K562 (cell line): Measurements from ENCODE around the gene FIZ1. TPM values are rescaled to one million over a fixed set of nuclear protein-coding genes. Genes with fewer than 3 reads are reported as not detected.

Experiments
- ARID4B ChIP-seq: sonication (generic); formaldehyde crosslinking; IDR thresholded peaks from 2 replicates; pipeline ENCODE4 v1.8.0; 2022; ENCODE audit warnings: mild to moderate bottlenecking, missing genetic modification reagents
- CBFB ChIP-seq: sonication (generic); formaldehyde crosslinking; IDR thresholded peaks from 2 replicates; pipeline ENCODE4 v1.4.0; 2020; ENCODE audit warnings: mild to moderate bottlenecking, missing genetic modification reagents
- CHCHD3 ChIP-seq: fragments of 250-450 bp; sonication (Bioruptor Pico); IDR thresholded peaks from 2 replicates; pipeline ENCODE4 v2.1.2; 2022; ENCODE audit warnings: mild to moderate bottlenecking
- ELF1 ChIP-seq: fragments of 200-800 bp; sonication (Bioruptor generic); IDR thresholded peaks from 2 replicates; pipeline ENCODE4 v1.6.1; 2016; ENCODE audit warnings: missing genetic modification characterization, missing compliant biosample characterization
- HCFC1 ChIP-seq: IDR thresholded peaks from 2 replicates; pipeline ENCODE4 v1.6.1; 2012; ENCODE audit warnings: low read depth, low read length, improper control_type of control experiment
- HNRNPUL1 ChIP-seq: fragments of 200-400 bp; formaldehyde crosslinking; IDR thresholded peaks from 2 replicates; pipeline ENCODE4 v1.6.1; 2017; ENCODE audit warnings: low read length
- KDM4B ChIP-seq, 2 experiments: fragments of 450-650 bp in 1 of 2; sonication (generic) in 1 of 2; IDR thresholded peaks; 2 replicates each; pipeline ENCODE4 v1.6.1; 2016 to 2017; ENCODE audit warnings: borderline replicate concordance in 2 of 2, antibody characterized with exemption in 1 of 2, low read depth in 1 of 2, mild to moderate bottlenecking in 1 of 2
- MAZ ChIP-seq, 2 experiments: fragments of 450-650 bp in 1 of 2; sonication (generic) in 1 of 2; formaldehyde crosslinking; IDR thresholded peaks in 1 of 2; conservative IDR thresholded peaks in 1 of 2; 2 replicates each; pipeline versions ENCODE4 v1.4.0 to v1.5.0; 2020; ENCODE audit warnings: mild to moderate bottlenecking in 1 of 2, missing genetic modification reagents in 1 of 2
- POLR2G ChIP-seq: fragments of 200-400 bp; formaldehyde crosslinking; IDR thresholded peaks from 2 replicates; pipeline ENCODE4 v1.6.1; 2017; ENCODE audit warnings: low read depth, mild to moderate bottlenecking, antibody characterized with exemption, low read length, moderate library complexity
- TAF9B ChIP-seq: fragments of 450-650 bp; IDR thresholded peaks from 2 replicates; pipeline ENCODE4 v1.6.1; 2018; ENCODE audit warnings: mild to moderate bottlenecking; ENCODE audit not compliant: partially characterized antibody
- ZEB2 ChIP-seq: fragments of 450-650 bp; IDR thresholded peaks from 2 replicates; pipeline ENCODE4 v1.6.1; 2016
- ZNF584 ChIP-seq: fragments of 200-800 bp; sonication (Bioruptor generic); IDR thresholded peaks from 2 replicates; pipeline ENCODE4 v1.6.1; 2016; ENCODE audit warnings: low read depth, mild to moderate bottlenecking, missing genetic modification characterization, missing compliant biosample characterization
- polyA plus RNA-seq, 8 experiments: library from polyadenylated mRNA; depleted of rRNA in 4 of 8; stranded (reverse) in 5 of 8; unstranded in 3 of 8; fragments of >200 nt; fragmentation: Nextera tagmentation in 2 of 8; fragmentation: Illumina TruSeq in 1 of 8; extraction: Ambion mirVana in 2 of 8; extraction: Trizol in 1 of 8; gene quantifications; 2 replicates each; pipeline versions ENCODE4 v1.2.1 to v1.2.3, GENCODE V29; 2011 to 2014; ENCODE audit warnings: inconsistent platforms in 1 of 8, missing spikeins in 1 of 8
- total RNA-seq, 7 experiments: library from RNA; depleted of rRNA in 6 of 7; stranded (reverse); fragments of >200 nt in 6 of 7; fragmentation: Illumina TruSeq in 2 of 7; extraction: Trizol in 2 of 7; gene quantifications; 2 replicates each; pipeline versions ENCODE4 v1.2.1 to v1.2.3, GENCODE V29; 2011 to 2021; ENCODE audit warnings: low replicate concordance in 1 of 7
- TF ChIP-seq, protein P1 (sequence below): IDR thresholded peaks from 3 replicates; pipeline ENCODE4 v1.6.1; 2011; ENCODE audit warnings: borderline replicate concordance, mild to moderate bottlenecking, moderate library complexity; ENCODE audit not compliant: insufficient read length; ENCODE audit errors: extremely low read depth
- TF ChIP-seq, protein P2 (sequence below): fragments of 250-450 bp; sonication (Bioruptor Pico); IDR thresholded peaks from 2 replicates; pipeline ENCODE4 v1.5.0; 2021
- TF ChIP-seq, protein P3 (sequence below): sonication (generic); formaldehyde crosslinking; IDR thresholded peaks from 2 replicates; pipeline ENCODE4 v1.5.0; 2020; ENCODE audit warnings: missing genetic modification reagents
- TF ChIP-seq, protein P4 (sequence below): sonication (generic); formaldehyde crosslinking; IDR thresholded peaks from 2 replicates; pipeline ENCODE4 v1.4.0; 2020; ENCODE audit warnings: mild to moderate bottlenecking, missing genetic modification reagents

The FIZ1 gene
- total and polyA plus RNA-seq, 9 of the 15 experiments (the other 6 are each of a cell fraction or from before 2014, with no cell fraction given) = 0.79 to 17.5 (median 5.5) TPM

DNA sequence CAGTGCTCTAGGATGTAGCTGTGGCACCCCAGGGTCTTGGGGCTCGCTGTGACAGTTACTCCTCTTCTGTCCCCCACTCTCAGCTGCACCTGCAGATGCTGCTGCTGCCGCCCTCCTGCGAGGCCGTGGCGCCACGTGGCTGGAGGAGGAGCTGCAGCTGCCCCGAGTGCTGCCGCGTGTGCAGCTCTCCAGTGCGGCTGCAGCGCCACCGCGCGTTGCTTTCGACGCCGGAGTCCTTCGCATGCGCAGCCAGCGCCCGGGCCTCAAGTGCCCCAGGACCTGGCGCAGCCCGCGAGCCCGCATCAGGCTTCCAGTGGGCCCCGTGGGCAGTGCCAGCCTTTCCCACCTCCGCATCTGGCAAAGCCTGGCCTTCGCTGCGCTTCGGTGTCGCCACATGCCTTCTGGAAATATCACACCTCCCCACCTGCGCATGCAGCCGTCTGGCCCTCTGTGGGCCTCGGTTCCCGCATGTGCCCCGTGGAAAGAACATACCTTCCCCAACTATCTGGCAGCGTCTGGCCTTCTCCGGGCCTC is 40.8 kb upstream of the FIZ1 start (continued):
- no peak for TF ChIP-seq ZNF584 (CRISPR knock-in tag)
- TF ChIP-seq POLR2G = peak; percentile 75
- TF ChIP-seq, protein P1, sequence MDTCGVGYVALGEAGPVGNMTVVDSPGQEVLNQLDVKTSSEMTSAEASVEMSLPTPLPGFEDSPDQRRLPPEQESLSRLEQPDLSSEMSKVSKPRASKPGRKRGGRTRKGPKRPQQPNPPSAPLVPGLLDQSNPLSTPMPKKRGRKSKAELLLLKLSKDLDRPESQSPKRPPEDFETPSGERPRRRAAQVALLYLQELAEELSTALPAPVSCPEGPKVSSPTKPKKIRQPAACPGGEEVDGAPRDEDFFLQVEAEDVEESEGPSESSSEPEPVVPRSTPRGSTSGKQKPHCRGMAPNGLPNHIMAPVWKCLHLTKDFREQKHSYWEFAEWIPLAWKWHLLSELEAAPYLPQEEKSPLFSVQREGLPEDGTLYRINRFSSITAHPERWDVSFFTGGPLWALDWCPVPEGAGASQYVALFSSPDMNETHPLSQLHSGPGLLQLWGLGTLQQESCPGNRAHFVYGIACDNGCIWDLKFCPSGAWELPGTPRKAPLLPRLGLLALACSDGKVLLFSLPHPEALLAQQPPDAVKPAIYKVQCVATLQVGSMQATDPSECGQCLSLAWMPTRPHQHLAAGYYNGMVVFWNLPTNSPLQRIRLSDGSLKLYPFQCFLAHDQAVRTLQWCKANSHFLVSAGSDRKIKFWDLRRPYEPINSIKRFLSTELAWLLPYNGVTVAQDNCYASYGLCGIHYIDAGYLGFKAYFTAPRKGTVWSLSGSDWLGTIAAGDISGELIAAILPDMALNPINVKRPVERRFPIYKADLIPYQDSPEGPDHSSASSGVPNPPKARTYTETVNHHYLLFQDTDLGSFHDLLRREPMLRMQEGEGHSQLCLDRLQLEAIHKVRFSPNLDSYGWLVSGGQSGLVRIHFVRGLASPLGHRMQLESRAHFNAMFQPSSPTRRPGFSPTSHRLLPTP = no peak
- TF ChIP-seq CBFB (CRISPR knock-in tag) = peak; percentile 88; the same call in 1 of the 2 replicates
- peak; percentile 62 to 76 for TF ChIP-seq MAZ (CRISPR knock-in tag; conservative IDR thresholded peaks at IDR 0.05 in 1 of 2, IDR thresholded peaks at IDR 0.05 in 1 of 2)
- no peak for TF ChIP-seq CHCHD3 (CRISPR knock-in tag)
- TF ChIP-seq KDM4B (IDR thresholded peaks at IDR 0.05; ENCODE audit: borderline replicate concordance in 2 of 2, low read depth in 1 of 2) = no peak; a peak in 1 of 4 replicates
- 0 out of 2 replicates have a peak, but pooled peaks have one; percentile 21 for TF ChIP-seq HCFC1
- peak; percentile 92 for TF ChIP-seq ARID4B
- TF ChIP-seq, protein P2, sequence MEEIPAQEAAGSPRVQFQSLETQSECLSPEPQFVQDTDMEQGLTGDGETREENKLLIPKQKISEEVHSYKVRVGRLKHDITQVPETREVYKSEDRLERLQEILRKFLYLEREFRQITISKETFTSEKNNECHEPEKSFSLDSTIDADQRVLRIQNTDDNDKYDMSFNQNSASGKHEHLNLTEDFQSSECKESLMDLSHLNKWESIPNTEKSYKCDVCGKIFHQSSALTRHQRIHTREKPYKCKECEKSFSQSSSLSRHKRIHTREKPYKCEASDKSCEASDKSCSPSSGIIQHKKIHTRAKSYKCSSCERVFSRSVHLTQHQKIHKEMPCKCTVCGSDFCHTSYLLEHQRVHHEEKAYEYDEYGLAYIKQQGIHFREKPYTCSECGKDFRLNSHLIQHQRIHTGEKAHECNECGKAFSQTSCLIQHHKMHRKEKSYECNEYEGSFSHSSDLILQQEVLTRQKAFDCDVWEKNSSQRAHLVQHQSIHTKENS (CRISPR knock-in tag) = no peak
- TF ChIP-seq ZEB2 = no peak
- no peak; the same call in 1 of the 2 replicates for TF ChIP-seq ELF1 (tag)
- TF ChIP-seq, protein P3, sequence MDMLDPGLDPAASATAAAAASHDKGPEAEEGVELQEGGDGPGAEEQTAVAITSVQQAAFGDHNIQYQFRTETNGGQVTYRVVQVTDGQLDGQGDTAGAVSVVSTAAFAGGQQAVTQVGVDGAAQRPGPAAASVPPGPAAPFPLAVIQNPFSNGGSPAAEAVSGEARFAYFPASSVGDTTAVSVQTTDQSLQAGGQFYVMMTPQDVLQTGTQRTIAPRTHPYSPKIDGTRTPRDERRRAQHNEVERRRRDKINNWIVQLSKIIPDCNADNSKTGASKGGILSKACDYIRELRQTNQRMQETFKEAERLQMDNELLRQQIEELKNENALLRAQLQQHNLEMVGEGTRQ (CRISPR knock-in tag) = peak; percentile 71
- no peak for TF ChIP-seq HNRNPUL1
- no peak for TF ChIP-seq TAF9B
- TF ChIP-seq, protein P4, sequence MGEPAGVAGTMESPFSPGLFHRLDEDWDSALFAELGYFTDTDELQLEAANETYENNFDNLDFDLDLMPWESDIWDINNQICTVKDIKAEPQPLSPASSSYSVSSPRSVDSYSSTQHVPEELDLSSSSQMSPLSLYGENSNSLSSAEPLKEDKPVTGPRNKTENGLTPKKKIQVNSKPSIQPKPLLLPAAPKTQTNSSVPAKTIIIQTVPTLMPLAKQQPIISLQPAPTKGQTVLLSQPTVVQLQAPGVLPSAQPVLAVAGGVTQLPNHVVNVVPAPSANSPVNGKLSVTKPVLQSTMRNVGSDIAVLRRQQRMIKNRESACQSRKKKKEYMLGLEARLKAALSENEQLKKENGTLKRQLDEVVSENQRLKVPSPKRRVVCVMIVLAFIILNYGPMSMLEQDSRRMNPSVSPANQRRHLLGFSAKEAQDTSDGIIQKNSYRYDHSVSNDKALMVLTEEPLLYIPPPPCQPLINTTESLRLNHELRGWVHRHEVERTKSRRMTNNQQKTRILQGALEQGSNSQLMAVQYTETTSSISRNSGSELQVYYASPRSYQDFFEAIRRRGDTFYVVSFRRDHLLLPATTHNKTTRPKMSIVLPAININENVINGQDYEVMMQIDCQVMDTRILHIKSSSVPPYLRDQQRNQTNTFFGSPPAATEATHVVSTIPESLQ = peak; percentile 99
